Measurements from ENCODE around the gene LARP4.

DNA sequence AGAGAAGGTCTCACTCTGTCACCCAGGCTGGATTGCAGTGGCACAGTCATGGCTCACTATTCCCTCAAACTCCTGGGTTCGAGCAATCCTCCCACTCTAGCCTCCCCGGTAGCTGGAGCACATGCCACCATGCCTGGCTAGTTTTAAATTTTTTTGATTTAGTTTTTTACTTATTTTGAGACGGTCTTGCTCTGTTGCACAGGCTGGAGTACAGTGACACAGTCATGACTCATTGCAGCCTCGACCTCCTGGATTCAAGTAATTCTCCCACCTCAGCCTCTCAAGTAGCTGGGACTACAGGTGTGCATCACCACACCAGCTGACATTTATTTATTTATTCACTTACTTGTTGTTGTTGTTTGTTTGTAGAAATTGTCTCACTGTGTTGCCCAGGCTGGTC lies 81.9 kb downstream of the LARP4 start:
- TF ChIP-seq, protein P1, sequence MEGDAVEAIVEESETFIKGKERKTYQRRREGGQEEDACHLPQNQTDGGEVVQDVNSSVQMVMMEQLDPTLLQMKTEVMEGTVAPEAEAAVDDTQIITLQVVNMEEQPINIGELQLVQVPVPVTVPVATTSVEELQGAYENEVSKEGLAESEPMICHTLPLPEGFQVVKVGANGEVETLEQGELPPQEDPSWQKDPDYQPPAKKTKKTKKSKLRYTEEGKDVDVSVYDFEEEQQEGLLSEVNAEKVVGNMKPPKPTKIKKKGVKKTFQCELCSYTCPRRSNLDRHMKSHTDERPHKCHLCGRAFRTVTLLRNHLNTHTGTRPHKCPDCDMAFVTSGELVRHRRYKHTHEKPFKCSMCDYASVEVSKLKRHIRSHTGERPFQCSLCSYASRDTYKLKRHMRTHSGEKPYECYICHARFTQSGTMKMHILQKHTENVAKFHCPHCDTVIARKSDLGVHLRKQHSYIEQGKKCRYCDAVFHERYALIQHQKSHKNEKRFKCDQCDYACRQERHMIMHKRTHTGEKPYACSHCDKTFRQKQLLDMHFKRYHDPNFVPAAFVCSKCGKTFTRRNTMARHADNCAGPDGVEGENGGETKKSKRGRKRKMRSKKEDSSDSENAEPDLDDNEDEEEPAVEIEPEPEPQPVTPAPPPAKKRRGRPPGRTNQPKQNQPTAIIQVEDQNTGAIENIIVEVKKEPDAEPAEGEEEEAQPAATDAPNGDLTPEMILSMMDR (IDR thresholded peaks at IDR 0.05; ENCODE audit: low read depth, low read length): no peak
- no peak for TF ChIP-seq EZH2phosphoT487 (IDR thresholded peaks at IDR 0.05; ENCODE audit: low read depth)
